Superior temporal gyrus (tissue), 1 donor: ENCODE measurements around the gene NEK3.
"Not testable (repeated sequence)": the region's sequence is repeated elsewhere in the genome, so short reads cannot be mapped to it uniquely, and the experiment has no call there.

Experiments
- DNase-seq: peaks from one replicate; pipeline ENCODE4 v3.0.0-alpha.2; 2016; ENCODE audit errors: extremely low spot score

NEK3 gene

DNA sequence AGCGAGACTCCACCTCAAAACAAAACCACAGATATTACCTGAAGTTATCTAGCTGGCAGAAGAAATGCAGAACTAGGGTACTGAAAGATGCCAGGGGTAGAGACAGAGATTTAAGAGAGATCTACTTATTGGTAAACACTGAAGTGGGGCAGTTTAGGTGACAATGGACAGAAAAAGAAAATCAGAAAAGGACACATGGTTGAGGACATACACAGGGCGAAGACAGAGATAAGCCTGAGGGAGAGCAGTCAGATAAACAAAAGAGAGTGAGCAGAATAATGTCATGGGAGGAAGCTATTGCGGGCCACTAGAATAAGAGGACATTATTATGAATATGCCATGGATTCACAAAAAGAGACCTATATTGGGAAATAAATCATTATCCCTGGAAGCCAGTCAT, 33.9 kb downstream of the NEK3 start:
- no peak for DNase-seq

DNA sequence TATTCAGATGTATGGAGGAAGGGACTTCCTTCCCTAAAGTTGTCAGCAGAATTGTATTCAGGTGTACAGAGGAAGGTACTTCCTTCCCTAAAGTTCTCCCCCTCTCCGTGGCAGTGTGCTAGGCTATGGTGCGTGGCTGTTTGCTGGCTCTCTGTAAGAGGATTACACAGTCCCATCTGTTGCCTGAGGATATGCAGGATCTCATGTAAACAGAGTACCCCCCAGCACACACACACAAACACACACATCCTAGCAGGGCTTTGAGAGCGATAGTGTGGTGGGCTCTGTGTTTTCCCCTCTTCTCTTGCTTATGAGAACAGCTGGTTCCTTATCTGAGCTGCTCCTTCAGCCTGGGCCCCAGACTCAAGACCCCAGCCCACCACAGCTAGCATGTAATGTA, 40.8 kb downstream of the NEK3 start:
- DNase-seq, result no peak

DNA sequence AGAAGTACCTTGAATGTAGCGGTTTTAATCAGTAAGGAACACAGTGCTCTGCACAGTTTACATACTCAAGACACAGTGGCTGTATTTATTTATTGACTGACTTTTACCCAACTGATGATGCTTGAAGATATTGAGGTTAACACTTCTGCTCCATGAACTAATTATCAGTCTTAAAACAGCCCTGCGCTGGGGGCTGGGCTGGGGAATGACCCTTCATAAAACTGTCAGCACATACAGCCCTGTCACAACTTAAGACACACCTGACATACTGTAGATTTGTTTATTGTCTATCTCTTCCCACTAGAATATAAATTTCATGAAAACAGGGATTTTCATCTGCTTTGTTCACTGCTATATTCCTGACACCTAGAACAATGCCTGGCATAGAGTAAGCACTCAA, 41.3 kb downstream of the NEK3 start:
- DNase-seq, result no peak

DNA sequence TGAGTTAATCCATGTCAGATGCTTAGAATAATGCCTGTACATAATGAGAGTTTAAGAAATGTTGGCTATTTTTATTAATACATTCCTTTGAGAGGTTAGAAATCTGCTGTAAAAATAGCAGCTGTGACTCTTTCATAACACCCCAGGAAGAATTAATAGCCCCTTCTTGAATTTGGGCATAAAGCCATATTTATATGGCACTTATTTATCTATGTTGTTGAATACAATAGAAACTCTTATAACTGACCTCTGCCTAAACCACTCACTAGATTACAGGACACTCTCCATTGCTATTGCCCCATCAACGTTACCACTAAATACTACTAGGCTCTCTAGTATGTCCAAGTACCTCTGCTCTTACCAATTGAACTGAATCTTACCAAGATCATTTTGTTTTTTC, 46.8 kb downstream of the NEK3 start:
- no peak for DNase-seq

DNA sequence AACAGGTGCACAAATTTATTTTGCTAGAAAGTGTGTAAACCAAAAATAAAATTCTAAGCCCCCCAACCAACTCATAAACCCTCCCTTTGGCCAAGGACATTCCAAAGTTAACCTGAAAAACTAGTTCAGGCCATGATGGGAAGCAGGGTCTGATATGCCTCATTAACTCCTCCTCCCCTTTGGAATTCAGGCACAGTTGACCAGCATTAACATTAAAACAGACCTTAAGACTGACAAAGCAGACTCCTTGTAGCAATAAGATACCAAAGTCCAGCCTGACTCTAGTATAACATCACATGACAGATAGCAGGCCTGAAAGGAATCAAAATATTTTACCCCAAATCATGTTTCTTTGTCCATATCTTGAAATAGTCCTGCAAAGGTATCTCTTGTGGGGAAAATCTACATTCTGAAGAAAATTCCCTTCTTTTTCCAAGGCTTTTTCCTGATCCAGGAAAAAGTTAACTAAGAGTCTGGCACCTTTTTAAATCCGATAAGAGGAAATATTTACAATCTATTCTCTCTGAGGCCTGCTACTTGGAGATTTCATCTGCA, 50.2 kb downstream of the NEK3 start:
- DNase-seq, result no peak

DNA sequence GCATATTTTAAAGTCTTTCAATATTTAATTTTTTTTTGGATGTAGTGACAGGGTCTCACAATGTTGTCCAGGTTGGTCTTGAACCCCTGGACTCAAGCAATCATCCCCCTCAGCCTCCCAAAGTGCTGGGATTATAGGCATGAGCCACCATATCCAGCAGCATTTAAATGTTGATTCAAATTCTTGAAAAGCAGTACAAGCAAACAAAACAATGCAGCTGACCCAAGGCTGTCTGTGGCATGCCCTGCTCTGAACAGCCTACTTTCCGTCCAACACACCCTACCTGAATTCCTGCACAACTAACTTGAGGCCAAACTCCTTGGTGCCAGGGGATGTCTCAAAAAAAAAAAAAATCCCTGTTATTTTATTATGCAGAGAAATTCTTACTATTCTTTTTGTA, 53.6 kb downstream of the NEK3 start:
- no peak for DNase-seq

DNA sequence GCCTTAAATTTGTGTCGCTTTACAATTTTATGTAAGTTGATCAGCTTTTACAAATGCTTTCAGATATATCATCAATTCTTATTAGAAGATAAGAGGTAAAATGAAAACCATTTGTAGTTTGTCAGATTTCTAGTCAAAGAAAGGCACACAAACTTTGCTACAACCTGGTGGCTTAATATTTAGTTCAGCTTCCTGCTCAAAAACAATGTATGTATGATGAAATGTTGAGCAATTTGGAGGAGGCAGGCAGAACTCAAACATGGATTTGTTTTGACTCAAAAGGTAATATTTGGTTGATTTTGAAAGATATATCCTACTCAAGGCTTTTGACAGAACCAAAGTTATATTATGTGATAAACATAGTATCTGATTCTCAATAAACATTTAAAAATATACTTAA, 54.8 kb downstream of the NEK3 start:
- DNase-seq, result no peak

DNA sequence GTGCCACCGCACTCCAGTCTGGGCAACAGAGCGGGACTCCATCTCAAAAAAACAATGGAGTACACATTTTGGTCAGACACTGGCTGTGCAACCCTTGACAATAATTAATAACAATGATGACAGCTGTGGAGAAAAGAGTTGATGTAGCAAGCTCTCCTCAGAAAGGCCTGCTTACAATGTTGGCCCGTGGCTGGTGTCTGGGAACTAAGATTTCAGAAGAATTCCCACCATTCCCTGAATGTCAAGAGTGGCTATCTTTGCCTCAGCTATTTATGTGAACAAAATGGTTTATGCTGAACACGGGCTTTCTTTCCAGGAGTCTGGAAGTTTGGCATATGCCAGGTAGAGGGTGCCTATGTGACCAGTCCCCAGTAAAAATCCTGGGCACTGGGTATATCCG, 56.0 kb downstream of the NEK3 start:
- DNase-seq, result no peak

DNA sequence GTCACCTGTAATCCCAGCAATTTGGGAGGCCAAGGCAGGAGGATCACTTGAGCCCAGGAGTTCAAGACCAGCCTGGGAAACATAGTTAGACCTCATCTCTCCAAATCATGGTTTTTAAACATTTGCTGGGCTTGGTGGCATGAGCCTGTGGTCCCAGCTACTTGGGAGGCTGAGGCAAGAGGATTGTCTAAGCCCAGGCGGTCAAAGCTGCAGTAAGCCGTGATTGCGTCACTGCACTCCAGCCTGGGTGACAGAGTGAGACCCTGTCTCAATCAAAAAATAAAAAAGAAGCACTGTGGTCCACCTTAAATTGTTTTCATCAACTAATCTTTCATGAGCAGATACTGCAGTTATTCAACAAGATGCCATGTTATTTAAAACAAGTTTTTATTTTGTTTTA, 57.0 kb downstream of the NEK3 start:
- not testable (repeated sequence) for DNase-seq

DNA sequence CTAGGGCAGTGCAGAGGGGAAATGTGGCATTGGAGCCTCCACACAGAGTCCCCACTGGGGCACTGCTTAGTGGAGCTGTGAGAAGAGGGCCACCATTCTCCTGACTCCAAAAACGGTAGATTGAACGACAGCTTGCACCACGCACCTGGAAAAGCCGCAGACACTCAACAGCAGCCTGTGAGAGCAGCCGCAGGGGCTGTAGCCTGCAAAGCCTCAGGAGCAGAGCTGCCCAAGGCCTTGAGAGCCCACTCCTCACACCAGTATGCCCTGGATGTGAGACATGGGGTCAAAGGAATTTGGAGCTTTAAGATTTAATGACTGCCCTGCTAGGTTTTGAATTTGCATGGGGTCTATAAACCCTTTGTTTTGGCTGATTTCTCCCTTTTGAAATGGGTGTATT, 62.2 kb downstream of the NEK3 start:
- no peak for DNase-seq

DNA sequence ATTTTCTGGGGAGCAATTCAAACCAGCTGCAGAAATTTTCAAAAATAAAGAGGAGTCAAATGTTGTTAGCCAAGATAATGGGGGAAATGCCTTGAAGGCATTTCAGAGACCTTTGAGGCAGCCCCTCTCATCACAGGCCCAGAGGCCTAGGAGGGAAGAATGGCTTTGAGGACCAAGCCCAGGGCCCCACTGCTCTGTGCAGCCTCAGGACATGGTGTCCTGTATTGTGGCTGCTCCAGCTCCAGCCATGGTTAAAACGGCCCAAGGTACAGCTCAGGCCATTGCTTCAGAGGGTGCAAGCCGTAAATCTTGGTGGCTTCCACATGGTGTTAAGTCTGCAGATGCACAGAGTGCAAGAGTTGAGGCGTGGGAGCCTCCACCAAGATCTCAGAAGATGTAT, 62.6 kb downstream of the NEK3 start:
- no peak for DNase-seq

DNA sequence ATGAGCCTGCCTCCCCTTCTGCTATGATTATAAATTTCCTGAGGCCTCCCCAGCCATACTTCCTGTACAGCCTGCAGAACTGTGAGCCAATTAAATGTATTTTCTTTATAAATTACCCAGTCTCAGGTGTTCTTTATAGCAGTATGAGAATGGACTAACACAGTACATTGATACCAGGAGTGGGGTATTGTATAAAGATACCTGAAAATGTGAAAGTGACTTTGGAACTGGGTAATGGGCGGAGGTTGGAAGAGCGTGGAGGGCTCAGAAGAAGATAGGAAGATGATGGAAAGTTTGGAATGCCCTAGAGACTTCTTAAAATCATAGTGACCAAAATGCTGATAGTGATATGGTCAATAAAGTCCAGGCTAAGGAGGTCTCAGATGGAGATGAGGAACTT, 63.3 kb downstream of the NEK3 start:
- no peak for DNase-seq

DNA sequence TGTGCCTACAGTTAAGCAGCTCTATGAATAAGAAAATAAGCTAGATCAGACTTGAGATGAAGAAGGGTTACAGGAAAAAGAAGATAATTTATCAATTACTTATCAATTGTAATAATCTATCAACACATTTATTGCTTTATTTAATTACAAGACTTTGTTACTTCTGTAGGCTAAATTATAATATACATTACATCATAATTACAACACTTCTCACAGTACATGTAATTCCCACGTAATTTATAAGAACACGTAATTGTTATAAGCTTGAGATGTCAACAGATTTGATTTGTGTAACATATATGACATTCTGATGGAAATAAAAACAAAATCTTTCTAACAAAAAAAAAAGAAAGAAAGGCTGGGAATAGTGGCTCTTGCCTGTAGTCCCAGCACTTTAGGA, 67.3 kb downstream of the NEK3 start:
- no peak for DNase-seq

DNA sequence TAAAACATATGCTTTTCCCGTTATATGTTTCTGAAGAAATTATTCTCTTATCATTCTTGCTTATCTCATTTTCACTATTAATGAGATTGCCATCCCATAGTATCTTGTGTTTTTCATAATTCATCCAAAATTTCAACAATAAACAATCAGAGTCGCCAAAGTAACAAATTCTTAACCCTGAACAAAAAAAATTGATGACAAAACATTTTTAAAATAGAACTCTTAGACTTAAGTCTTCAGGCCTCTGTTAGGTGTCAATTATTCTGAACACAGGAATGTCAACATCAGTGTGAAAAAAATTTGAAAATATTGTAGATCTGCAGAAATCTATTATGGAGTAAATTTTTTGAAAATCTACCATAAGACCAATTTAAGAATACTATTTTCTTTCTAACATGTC, 67.9 kb downstream of the NEK3 start:
- no peak for DNase-seq

DNA sequence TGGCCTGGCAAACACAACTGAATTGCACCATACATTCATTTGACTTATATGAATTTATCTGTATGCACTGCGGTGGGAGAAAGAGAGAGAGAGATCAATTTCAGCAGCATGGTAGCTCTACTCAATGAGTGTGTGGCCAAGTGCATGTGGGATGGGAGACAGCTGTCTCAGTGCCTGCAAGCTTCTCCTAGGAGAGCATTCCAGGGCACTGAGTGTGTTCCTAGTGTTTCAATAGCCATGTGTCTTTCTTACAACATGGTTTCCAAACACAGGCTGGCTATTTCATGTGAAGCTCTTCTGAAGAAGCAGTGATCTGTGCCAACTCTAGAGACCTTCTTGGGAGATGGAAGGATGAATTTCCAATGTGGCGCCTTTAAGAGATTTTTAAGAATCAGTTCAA, 74.0 kb downstream of the NEK3 start:
- no peak for DNase-seq

DNA sequence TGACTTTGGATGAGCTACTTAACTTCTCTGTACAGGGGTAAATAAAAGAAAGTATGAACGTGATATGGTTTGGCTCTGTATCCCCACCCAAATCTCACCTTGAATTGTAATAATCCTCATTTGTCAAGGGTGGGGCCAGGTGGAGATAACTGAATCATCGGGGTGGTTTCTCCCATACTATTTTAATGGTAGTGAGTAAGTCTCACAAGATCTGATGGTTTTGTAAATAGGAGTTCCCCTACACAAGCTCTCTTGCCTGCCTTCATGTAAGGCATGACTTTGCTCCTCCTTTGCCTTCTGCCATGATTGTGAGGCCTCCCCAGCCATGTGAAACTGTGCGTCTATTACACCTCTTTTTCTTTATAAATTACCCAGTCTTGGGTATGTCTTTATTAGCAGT, 74.4 kb downstream of the NEK3 start:
- not testable (repeated sequence) for DNase-seq
